ENCODE measurements around the gene SOSTDC1.
"Not testable (repeated sequence)": the region's sequence is repeated elsewhere in the genome, so short reads cannot be mapped to it uniquely, and the experiment has no call there.

The SOSTDC1 gene, protein sequence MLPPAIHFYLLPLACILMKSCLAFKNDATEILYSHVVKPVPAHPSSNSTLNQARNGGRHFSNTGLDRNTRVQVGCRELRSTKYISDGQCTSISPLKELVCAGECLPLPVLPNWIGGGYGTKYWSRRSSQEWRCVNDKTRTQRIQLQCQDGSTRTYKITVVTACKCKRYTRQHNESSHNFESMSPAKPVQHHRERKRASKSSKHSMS

DNA sequence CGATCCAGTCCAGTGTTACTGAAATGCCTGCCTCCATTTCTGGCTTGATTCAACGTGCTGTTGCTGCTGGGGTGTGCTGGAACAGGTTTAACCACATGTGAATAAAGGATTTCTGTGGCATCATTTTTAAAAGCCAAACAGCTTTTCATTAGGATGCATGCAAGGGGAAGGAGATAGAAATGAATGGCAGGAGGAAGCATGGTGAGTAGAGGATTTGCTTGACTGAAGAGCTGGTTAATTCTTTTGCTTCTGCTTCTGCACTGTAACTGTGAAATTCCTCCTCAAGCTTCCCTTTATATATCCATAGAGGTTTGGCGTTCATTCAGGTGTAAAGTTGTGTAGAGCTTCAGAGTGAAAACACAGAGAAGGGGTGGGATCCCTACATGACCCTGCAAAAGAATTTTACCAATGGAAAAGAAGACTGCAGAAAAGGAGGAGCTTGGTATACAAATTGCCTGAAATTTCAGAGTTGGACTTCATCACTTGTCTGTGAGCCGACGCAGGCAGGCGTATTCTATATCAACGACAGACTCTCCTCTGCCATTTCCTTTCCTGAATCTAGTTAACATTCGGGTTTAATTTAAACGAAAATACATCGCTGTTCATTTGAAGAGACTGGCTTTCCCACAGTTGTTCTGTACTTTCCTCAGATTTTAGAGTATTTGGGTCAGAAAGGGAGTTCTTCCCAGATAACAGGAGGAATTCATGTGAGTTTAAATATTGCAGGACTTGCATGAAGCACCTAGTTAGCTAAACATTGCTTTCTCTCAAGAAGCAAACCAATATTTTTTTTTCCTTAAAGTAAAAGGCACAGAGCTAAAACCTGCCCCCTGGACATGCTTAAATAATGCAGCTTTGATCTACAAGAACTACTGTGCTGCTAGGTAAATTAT is at the start of gene SOSTDC1:
Gene SOSTDC1, minus strand, starts transcription at position 270 of the 893 bp plus-strand sequence. Its CDS starts 70 bp downstream, at position 200.
- in situ Hi-C loops (cut with HindIII; ENCODE audit: low pct_ligation_motif_present, low pct_unique_long_range_greater_than_20kb, low sequenced_read_pairs): no loop called here
- DNase-seq: peak; percentile 63

DNA sequence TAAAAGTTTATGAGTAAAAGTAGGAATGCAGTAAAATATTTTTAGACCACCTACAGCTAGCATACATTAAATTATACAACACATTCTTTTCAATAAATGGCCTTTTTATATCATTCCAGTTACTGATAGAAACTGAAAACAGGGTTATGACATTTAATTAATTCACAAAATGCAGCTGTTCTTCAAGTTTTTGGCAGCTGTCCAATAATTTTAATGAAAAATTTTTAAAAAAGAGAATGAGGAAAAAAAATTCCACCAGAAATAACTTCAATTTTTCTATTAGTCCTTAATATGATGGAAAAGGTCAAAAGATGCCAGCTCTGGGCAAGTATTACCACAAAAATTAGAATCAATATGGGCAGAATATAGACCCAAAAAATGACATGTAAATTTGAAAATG is 49.2 kb upstream of the SOSTDC1 start:
- DNase-seq: no peak
- in situ Hi-C loops (cut with HindIII; ENCODE audit: low pct_ligation_motif_present, low pct_unique_long_range_greater_than_20kb, low sequenced_read_pairs): no loop called here

DNA sequence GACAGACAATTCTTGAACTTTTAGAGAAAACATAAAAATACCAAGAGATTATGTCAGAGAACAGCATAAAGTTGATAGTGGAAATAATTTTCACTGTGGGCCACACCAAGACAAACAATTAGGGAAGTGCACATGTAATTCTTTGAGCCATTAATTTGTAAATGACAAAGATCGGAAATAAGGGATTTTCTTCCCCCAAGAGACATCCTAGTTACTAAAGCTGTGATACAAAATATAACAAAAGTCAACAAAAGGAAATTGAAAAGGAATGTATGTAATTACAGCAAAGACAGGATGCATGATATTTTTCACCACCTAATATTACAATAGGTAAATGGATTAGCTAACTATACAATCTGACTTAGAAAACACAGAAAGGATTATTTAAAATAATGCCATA is 48.7 kb upstream of the SOSTDC1 start:
- DNase-seq: no peak
- in situ Hi-C loops (cut with HindIII; ENCODE audit: low pct_ligation_motif_present, low pct_unique_long_range_greater_than_20kb, low sequenced_read_pairs): no loop called here

DNA sequence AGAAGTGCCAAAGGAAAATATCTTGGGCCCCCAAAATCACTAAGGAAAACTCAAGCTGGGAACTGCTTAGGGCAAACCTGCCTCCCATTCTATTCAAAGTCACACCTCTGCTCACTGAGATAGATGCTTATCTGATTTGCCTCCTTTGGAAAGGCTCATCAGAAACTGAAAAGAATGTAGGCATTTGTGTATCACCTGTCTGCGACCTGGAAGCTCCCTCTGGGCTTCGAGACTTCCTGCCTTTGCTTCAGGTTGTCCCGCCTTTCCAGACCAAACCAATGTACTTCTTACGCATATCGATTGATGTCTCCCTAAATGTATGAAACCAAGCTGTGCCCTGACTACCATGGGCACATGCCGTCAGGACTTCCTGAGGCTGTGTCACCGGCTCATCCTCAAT is 46.6 kb upstream of the SOSTDC1 start:
- DNase-seq: no peak
- in situ Hi-C loops (cut with HindIII; ENCODE audit: low pct_ligation_motif_present, low pct_unique_long_range_greater_than_20kb, low sequenced_read_pairs): no loop called here

DNA sequence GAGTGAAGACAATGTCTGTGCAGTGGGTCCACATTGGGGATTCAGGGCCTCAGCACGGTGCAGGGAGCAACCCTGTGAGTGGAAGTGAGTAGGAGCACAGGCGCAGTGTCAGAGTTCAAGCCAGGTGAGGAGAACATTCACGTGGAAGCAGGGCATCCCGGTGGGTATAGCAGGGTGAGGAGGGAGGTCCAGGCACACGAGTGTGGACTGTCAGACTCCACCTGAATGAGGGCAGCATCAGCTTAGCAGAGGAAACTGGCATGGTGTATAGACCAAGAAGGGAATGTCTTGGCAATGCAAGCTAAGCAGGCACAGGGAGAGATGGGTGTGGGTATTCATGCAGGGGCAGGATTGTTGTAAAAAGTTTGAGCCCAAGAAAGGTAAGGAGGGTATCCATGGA is 45.8 kb upstream of the SOSTDC1 start:
- DNase-seq: no peak
- in situ Hi-C loops (cut with HindIII; ENCODE audit: low pct_ligation_motif_present, low pct_unique_long_range_greater_than_20kb, low sequenced_read_pairs): no loop called here

DNA sequence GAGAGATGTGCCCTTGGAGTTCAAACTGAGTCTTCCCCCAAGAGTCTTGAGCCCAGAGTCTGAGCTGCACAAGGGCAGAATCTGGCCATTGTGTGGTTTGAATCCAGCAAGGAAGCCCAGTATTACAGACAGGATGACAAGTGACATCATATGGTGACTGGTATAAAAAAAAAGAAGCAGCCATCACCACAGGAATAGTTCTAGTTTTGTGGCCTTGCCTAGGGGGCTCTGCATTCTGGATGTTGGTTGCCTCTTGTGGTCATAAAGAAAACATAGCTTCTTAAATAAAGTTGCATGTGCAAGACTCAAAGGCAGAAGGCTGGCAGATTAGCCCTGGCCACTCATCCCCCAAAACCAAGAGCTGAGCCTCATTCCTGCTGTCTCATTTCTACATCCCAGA is 44.3 kb upstream of the SOSTDC1 start:
- in situ Hi-C loops (cut with HindIII; ENCODE audit: low pct_ligation_motif_present, low pct_unique_long_range_greater_than_20kb, low sequenced_read_pairs): no loop called here
- DNase-seq: no peak

DNA sequence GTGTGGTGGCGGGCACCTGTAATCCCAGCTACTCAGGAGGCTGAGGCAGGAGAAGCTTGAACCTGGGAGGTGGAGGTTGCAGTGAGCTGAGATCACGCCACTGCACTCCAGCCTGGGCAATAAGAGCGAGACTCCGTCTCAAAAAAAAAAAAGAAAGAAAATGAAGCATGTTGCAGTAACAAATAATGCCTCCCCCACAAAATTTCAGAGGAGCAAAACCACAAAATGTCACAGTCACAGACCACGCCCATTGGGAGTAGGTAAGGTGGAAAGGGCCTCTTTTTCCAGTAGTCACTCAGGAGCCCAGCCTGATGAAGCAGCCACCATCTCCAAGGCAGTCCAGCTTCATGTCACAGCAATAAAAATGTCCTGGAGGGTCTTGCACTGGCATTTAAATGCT is 40.9 kb upstream of the SOSTDC1 start:
- in situ Hi-C loops (cut with HindIII; ENCODE audit: low pct_ligation_motif_present, low pct_unique_long_range_greater_than_20kb, low sequenced_read_pairs); DNase-seq: not testable (repeated sequence)

DNA sequence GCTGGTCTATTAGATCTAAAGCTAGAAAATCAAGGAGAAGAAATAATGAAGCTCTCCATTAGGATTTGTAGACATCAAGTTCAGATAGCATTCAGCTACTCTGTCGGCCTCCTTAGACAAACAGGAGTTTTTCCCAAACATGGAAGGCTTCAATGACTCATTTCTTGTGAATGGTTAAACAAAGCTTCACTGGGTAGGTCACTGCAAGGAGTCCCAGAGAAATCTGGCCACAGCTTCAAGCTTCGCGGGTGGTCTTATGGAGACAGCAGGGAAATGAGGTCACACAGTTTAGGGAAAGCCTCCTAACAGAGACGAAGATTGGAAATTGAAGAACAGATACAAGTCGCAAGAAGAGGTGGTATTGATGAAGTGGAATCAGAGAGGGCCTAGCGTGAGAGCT is 38.5 kb upstream of the SOSTDC1 start:
- DNase-seq: no peak

DNA sequence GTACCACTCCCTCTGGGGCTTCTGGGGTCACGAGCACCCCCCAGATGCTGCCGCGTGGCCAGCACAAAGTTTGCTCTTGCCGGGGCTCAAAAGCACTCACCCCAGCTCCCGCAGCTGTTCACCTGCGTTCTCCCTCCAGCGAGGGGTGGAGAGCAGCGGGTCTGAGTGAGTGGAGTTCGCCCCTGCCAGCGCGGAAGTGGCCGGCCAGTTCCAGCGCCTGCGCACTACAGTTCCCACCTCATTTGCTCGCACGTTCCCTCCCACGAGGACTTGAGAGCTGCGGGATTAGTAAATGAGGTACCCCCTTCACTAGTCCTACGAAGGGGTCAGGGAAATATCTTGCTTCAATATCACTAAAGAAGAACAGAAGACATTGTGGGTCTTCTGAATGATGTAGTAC is 36.8 kb upstream of the SOSTDC1 start:
- in situ Hi-C loops (cut with HindIII; ENCODE audit: low pct_ligation_motif_present, low pct_unique_long_range_greater_than_20kb, low sequenced_read_pairs): no loop called here
- DNase-seq: no peak

More for the DNA sequence above, 38.5 kb upstream of the SOSTDC1 start:
- in situ Hi-C loops (cut with HindIII; ENCODE audit: low pct_ligation_motif_present, low pct_unique_long_range_greater_than_20kb, low sequenced_read_pairs): no loop called here

DNA sequence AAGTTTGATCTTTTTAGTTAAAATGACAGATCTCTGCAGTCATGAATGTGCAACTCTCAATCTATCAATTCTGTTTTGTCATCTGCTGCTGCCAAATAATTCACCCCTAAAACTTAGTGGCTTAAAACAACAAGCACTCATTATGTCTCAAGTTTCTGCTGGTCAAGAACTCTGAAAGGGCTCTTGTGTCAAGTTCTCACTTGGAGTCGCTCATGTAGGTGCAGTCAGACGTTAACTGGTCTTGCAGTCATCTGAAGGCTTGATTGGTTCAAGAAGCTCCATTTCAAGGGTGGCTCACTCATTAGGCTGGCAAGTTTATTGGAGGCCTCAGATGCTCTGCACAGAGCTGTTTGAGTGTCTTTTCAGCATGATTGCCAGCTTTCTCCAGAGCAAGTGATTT is 32.6 kb upstream of the SOSTDC1 start:
- in situ Hi-C loops (cut with HindIII; ENCODE audit: low pct_ligation_motif_present, low pct_unique_long_range_greater_than_20kb, low sequenced_read_pairs): no loop called here
- DNase-seq: no peak

DNA sequence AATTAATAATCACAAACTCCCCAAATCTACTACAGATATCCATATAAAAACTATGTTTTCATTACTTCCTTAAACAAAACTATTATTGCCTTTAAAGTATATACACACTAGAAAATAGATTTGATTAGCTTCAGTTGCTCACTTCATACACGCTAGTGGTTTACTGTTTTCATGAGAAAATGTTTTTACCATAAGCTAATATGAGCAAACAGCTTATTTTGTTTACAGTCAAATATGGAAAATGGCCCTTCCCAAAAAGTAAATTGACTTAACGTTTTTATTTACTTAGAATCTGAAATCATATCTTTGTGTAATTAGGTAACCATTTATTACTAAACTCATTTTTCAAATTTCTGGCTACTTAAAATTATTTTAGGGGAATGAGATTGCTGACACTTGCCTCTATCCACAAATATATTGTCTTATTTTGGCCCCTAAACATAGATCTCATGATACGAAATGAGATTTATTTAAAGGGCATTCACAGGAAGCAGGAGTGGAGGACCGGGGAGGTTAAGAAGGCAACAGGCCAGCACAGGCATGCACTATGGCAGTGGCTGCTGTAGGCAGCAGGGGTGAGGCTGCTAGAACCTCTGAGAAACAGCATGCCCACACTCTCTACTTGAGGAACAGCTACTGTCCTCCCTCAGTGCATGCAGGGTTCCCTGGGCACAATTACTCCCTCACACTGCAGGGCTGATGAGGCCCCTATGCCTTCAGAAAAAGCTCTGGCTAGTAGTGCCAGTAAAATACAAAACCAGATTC is 29.6 kb upstream of the SOSTDC1 start:
- DNase-seq: no peak
- in situ Hi-C loops (cut with HindIII; ENCODE audit: low pct_ligation_motif_present, low pct_unique_long_range_greater_than_20kb, low sequenced_read_pairs): no loop called here

DNA sequence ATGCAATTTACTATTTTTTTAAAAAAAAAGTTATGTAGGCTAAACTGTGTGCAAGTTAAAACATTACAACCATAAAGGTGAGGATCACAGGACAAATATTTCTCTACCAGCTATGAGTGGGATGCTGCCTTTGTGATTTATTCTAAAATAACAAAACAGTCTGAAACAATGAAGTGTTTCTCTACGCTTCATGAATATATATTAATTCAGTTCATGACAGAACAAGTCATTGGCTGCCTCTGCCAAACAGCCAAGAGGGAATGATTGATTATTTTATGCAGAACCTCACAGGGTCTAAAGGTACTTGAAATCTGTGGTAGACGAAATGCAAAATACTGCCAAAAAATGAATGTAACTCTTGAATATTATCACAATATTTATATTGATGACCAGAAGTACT is 29.0 kb upstream of the SOSTDC1 start:
- in situ Hi-C loops (cut with HindIII; ENCODE audit: low pct_ligation_motif_present, low pct_unique_long_range_greater_than_20kb, low sequenced_read_pairs): no loop called here
- no peak for DNase-seq

DNA sequence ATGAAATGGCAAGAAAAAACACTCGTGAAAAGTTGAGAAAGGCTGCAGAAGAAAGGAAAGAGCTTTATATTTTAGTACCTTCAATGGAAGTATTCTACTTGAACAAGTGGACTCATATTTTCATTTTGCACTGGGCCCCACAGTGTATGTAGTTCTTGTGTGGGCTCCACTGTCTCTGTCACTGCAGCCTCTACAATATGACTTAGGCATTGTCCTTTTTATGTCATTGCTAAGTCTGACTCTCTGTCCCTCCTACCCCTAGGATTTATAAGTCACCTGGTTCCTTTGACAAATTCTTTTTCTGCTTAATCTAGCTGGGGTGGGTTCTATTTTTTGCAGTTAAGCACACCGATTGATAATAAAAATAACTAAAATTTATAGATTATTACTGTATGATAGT is 27.7 kb upstream of the SOSTDC1 start:
- in situ Hi-C loops (cut with HindIII; ENCODE audit: low pct_ligation_motif_present, low pct_unique_long_range_greater_than_20kb, low sequenced_read_pairs): no loop called here
- DNase-seq: no peak

DNA sequence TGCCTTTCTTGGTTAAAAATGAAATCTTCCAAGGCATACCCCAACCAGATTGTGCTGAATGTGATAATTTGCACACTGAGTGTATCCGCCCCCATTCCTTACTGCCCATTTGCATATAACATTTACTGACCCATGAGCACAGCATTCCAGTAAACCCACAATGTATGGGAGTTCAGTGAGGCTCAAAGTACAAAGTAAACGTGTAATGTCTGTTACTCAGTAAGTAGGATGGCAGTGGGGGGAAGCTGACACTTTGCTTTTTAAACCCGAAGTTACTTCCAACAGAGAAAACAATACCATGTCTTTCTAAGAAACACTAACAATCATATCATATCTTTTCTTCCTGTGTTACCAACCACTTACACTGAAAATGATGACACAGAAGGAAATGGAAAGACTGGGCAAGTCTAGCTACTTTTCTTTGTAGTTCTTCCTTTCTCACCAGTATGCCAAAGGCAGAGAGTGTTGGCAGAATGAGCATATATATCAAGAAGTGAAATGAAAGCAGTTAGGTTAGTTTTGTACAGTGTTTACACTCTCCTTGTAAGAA is 27.1 kb upstream of the SOSTDC1 start:
- in situ Hi-C loops (cut with HindIII; ENCODE audit: low pct_ligation_motif_present, low pct_unique_long_range_greater_than_20kb, low sequenced_read_pairs): no loop called here
- DNase-seq: peak; percentile 7

DNA sequence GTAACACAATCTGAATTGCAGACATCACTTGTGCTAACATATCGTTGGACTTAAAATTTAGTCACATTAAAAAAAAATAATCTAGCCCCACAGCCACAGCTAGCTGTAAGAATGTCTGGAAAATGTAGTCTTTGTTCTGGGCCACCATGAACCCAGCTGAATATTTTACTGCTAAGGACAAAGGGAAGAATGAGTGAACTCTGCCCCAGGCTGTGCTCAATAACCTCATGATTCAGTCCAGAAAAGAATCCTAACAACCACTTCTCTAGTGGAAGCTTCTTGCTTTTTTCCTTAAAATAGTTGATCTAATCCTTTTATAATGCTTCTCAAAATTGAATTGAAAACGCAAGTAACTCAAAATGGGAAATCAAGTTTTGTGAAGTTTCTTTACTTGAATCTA is 25.6 kb upstream of the SOSTDC1 start:
- in situ Hi-C loops (cut with HindIII; ENCODE audit: low pct_ligation_motif_present, low pct_unique_long_range_greater_than_20kb, low sequenced_read_pairs): no loop called here

DNA sequence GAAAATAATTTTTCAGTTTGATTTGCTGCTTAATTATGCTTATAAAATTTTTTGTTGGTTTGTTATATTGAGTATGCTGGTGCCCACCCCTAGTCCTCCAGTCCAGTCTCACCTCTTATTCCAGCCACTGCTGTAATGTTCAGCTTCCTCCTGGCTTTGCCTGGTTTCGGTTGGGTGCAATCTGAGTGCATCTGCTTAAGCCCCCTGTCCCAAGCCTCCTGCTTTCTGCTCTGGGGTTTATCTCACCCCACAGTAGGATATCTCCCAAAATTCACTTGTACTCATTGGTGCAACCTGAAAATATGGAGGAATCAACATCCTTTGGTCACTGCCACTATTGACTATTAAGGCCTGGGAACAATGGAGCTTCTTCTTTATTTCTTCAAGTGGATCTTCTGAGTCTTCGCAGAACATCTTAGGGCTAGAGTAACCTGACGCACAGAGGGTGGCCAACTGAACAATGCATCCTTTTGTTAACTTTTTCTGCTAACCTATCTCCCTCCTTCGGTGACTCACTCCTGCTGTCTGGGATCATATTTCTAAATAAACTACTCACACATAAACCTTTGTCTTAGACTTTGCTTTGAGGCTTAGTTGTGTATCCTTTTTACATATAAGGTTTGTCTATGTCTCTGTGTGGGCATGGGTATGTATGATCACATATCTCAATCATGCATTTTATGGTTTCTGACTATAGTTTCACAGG is 19.1 kb upstream of the SOSTDC1 start:
- no peak for DNase-seq
- in situ Hi-C loops (cut with HindIII; ENCODE audit: low pct_ligation_motif_present, low pct_unique_long_range_greater_than_20kb, low sequenced_read_pairs): no loop called here

More for the DNA sequence above, 25.6 kb upstream of the SOSTDC1 start:
- DNase-seq: no peak

DNA sequence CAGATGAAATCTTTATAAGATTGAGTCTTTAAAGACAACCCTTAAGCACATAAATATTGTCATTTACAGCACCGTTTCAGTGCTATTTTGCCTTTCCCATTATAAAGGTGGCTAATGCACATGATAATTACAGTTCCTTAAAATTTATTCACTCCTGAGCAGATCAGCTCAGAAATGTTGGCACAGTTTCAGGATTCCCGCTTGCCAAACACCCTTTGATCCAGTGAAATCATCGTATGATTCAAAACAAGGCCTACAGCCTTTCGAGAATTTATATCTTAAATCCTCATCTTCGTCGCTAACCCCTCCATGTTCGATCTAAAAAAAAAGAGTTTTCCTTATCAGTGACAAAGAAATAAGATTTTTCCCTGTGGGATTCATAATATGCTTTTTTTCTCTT is 14.1 kb upstream of the SOSTDC1 start:
- DNase-seq: no peak
- in situ Hi-C loops (cut with HindIII; ENCODE audit: low pct_ligation_motif_present, low pct_unique_long_range_greater_than_20kb, low sequenced_read_pairs): no loop called here

DNA sequence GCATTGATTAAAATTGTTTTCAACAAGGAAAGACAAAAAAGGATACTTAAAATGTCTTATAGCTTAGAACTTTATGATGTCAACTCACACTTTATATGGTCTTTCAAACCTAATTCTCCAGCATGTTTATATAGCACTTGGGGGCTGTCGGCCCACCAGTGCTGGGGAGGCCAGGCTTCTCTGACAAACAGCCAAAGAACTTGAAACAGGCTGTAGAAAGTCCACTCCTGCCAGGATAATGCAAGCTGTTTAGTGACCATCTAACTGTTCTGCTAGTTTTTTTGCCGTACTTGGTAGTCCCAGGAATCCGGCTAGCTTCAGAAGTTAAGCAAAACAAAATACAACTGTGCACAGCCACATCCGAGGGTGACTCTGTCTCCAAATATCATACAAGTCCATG is 13.6 kb upstream of the SOSTDC1 start:
- no peak for DNase-seq
- in situ Hi-C loops (cut with HindIII; ENCODE audit: low pct_ligation_motif_present, low pct_unique_long_range_greater_than_20kb, low sequenced_read_pairs): no loop called here

DNA sequence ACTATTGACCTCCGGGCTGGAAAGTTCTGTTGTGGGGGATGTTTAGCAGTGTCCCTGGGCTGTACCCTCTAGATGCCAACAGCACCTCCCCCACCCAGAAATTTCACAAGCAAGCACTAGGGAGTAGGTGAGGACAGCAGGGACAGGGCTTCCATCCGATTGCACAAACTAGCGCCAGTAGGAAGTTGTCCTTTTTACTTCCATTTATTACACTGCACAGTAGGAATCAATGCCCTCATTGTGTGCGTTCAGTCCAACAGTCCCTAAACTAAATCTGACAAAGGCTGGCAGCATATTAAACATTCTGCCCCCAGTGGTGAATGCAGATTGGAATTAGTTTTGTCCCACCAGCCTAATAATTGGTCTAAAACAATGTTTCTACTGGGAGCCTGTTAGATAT is 6.4 kb upstream of the SOSTDC1 start:
- in situ Hi-C loops (cut with HindIII; ENCODE audit: low pct_ligation_motif_present, low pct_unique_long_range_greater_than_20kb, low sequenced_read_pairs): no loop called here
- DNase-seq: no peak
